Neuronal stem cell (in vitro differentiated cells): ENCODE results near the gene PRDM1.

Source experiments
- DNase-seq: peaks from one replicate; pipeline ENCODE4 v3.0.0-alpha.2; 2013; ENCODE audit warnings: low spot score
- H2AFZ ChIP-seq: one replicate; pipeline ENCODE4 v1.6.1; 2013; ENCODE audit warnings: mild to moderate bottlenecking, low read length, inconsistent platforms
- H2AK5ac ChIP-seq: 2 replicates; pipeline ENCODE4 v1.6.1; 2013; ENCODE audit warnings: low read depth, mild to moderate bottlenecking, inconsistent platforms, low read length, moderate library complexity, mixed read lengths
- H2BK120ac ChIP-seq: 2 replicates; pipeline ENCODE4 v1.6.1; 2013; ENCODE audit warnings: low read depth, mild to moderate bottlenecking, inconsistent platforms, low read length, moderate library complexity, mixed read lengths
- H2BK12ac ChIP-seq: one replicate; pipeline ENCODE4 v1.6.1; 2013; ENCODE audit warnings: low read length, inconsistent platforms
- H2BK15ac ChIP-seq: 2 replicates; pipeline ENCODE4 v1.6.1; 2013; ENCODE audit warnings: mild to moderate bottlenecking, low read length, inconsistent platforms, mixed read lengths
- H2BK5ac ChIP-seq: one replicate; pipeline ENCODE4 v1.6.1; 2013; ENCODE audit warnings: inconsistent platforms, mild to moderate bottlenecking, low read length, moderate library complexity
- H3K14ac ChIP-seq: one replicate; pipeline ENCODE4 v1.6.1; 2013; ENCODE audit warnings: low read length, inconsistent platforms
- H3K18ac ChIP-seq: 2 replicates; pipeline ENCODE4 v1.6.1; 2013; ENCODE audit warnings: low read length, inconsistent platforms
- H3K23ac ChIP-seq: 2 replicates; pipeline ENCODE4 v1.6.1; 2013; ENCODE audit warnings: low read depth, mild to moderate bottlenecking, mixed read lengths, low read length, inconsistent platforms; ENCODE audit not compliant: poor library complexity
- H3K27ac ChIP-seq: replicated peaks from 3 replicates; pipeline ENCODE4 v1.5.1; 2013; ENCODE audit warnings: low read length, inconsistent platforms
- H3K27me3 ChIP-seq, 3 experiments: 2 replicates each; pipeline ENCODE4 v1.6.1; 2013; ENCODE audit warnings: low read length in 3 of 3, mild to moderate bottlenecking in 2 of 3, inconsistent platforms in 1 of 3, low read depth in 1 of 3, mixed read lengths in 1 of 3, moderate library complexity in 1 of 3; ENCODE audit not compliant: control insufficient read depth in 3 of 3, insufficient read depth in 3 of 3
- H3K36me3 ChIP-seq, 2 donors: replicated peaks in 1 of 2; 2 replicates each; pipeline ENCODE4 v1.6.1; 2013; ENCODE audit warnings: low read length in 2 of 2; ENCODE audit not compliant: control insufficient read depth in 2 of 2, insufficient read depth in 2 of 2
- H3K4ac ChIP-seq: 2 replicates; pipeline ENCODE4 v1.6.1; 2013; ENCODE audit warnings: inconsistent platforms, mild to moderate bottlenecking, low read length, moderate library complexity
- H3K4me1 ChIP-seq, 2 donors: 1 replicate in 1 of 2; 2 replicates in 1 of 2; pipeline ENCODE4 v1.6.1; 2013; ENCODE audit warnings: low read length in 2 of 2, low read depth in 1 of 2; ENCODE audit not compliant: control insufficient read depth in 2 of 2, insufficient read depth in 1 of 2
- H3K4me2 ChIP-seq: one replicate; pipeline ENCODE4 v1.6.1; 2013; ENCODE audit warnings: mild to moderate bottlenecking, low read length, inconsistent platforms; ENCODE audit not compliant: insufficient read depth, poor library complexity, severe bottlenecking
- H3K4me3 ChIP-seq, 2 donors: 2 replicates each; pipeline ENCODE4 v1.5.1; 2013; ENCODE audit warnings: low read length in 2 of 2, mild to moderate bottlenecking in 2 of 2, inconsistent platforms in 1 of 2, moderate library complexity in 1 of 2
- H3K79me1 ChIP-seq: one replicate; pipeline ENCODE4 v1.6.1; 2013; ENCODE audit warnings: low read depth, mild to moderate bottlenecking, inconsistent platforms, low read length, moderate library complexity
- H3K9ac ChIP-seq: one replicate; pipeline ENCODE4 v1.6.1; 2013; ENCODE audit warnings: mild to moderate bottlenecking, low read depth, low read length, inconsistent platforms; ENCODE audit not compliant: poor library complexity
- H3K9me3 ChIP-seq, 2 donors: replicated peaks in 1 of 2; 2 replicates each; pipeline versions ENCODE3 to v1.6.1; 2013; ENCODE audit warnings: low read length in 2 of 2, mild to moderate bottlenecking in 2 of 2, inconsistent platforms in 1 of 2, low read depth in 1 of 2, mixed read lengths in 1 of 2, moderate library complexity in 1 of 2; ENCODE audit not compliant: control insufficient read depth in 2 of 2, insufficient read depth in 1 of 2
- H4K8ac ChIP-seq: one replicate; pipeline ENCODE4 v1.6.1; 2013; ENCODE audit warnings: low read depth, mild to moderate bottlenecking, inconsistent platforms, low read length, moderate library complexity
- H4K91ac ChIP-seq: one replicate; pipeline ENCODE4 v1.6.1; 2013; ENCODE audit warnings: low read length, low read depth, mild to moderate bottlenecking, inconsistent platforms; ENCODE audit not compliant: poor library complexity
- WGBS, 2 donors: extraction: QIAGEN DNeasy Blood & Tissue Kit; methylation state at CpG; one replicate each; pipeline ENCODE4 v1.1.7; 2013; ENCODE audit warnings: missing lambda C conversion rate in 2 of 2, mixed read lengths in 1 of 2; ENCODE audit not compliant: insufficient read length in 2 of 2, insufficient replicate concordance in 1 of 2; ENCODE audit errors: extremely low coverage in 2 of 2; 5-methylcytosine and 5-hydroxymethylcytosine counted together

PRDM1 gene

DNA sequence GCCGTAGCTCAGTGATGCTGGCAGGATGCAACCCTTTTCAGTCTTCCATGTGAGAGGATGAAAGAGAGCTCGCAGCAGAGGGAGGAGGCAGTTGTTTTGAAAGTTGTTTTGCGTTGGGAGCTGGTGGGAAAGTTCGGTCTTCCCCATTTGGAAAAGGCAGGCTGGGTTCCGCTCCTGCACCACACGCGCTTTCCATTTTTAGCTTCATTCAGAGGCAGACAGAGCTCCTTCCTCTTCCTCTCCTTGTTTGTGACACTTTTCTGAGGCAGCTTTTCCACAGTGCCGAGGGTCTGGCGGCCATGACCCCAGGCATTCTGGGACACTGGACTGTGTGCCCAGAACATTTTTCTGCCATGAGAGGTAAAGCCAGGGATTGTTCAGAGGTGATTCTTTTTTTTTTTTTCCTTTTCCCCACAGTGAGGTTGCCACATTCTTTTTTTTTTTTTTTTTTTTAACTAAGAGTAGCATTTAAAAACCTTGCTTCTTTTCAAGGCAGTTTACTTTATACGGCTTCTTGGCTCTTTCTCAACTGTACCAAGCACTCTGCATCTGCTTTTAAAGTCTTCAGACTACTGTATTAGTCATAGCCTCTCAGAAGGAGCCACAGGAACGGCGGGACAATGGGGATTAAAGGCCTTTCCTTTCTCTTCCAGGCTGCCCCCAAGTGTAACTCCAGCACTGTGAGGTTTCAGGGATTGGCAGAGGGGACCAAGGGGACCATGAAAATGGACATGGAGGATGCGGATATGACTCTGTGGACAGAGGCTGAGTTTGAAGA, 1.6 kb downstream of the PRDM1 start:
- Histone ChIP-seq H4K91ac (no peak overlapping the region), H3K9me3 (no peaks in the 10 kb centered on the region), H2BK120ac (no peak overlapping the region), H3K18ac (peak overlapping the region; percentile 85), H3K79me1 (no peaks in the 10 kb centered on the region), H3K4me2 (no peak overlapping the region), H3K9ac (no peak overlapping the region), H3K27me3 (peaks cover 0 to 72% (median 0%) of the 10 kb centered on the region in 3 experiments), H2AFZ (peak overlapping the region; percentile 67), H2BK15ac (no peak overlapping the region), H2BK5ac (no peak overlapping the region), H2BK12ac (no peak overlapping the region), H3K14ac (no peak overlapping the region), H3K4me3 (no peak overlapping the region), H3K4me1 (peaks cover 9 to 13% of the 10 kb centered on the region in 2 donors), H2AK5ac (no peak overlapping the region), H3K4ac (no peak overlapping the region), H3K36me3 (no peaks in the 10 kb centered on the region), H4K8ac (no peak overlapping the region), H3K27ac (no peak overlapping the region), H3K23ac (peak overlapping the region; percentile 21)
- no CpG with 5 or more reads among the region's 13 CpGs for WGBS, 2 donors
- no peak for DNase-seq

DNA sequence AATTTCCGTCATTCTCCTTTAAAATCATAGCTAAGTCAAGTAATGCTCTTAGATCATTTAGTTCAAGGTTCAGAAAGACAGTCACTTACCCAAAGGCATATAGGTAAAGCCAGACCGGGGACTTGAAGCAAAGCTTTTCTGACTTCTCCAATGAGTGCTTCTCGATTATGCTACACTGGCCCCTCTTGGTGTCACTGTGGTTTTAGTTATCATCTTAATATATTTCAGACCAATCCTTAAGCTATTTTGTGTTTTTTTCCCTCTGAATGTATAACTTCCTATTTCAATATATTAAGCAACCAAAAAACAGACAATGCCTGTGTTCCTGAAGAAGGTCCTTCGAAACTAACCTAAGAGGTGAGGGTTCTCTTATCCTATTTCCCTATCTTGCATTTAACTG, 3.9 kb downstream of the PRDM1 start:
- Histone ChIP-seq H2AK5ac (no peak overlapping the region), H2AFZ (no peak overlapping the region), H3K4me1 (peaks cover 8 to 9% of the 10 kb centered on the region in 2 donors), H3K9ac (no peak overlapping the region), H3K27ac (no peak overlapping the region), H3K23ac (no peak overlapping the region), H3K4me3 (no peak overlapping the region), H2BK120ac (no peak overlapping the region), H3K36me3 (no peaks in the 10 kb centered on the region), H3K18ac (no peak overlapping the region), H3K79me1 (no peaks in the 10 kb centered on the region), H3K4ac (no peak overlapping the region), H2BK15ac (no peak overlapping the region), H3K4me2 (no peak overlapping the region), H2BK5ac (no peak overlapping the region), H4K91ac (no peak overlapping the region), H3K14ac (no peak overlapping the region), H3K27me3 (peaks cover 0 to 54% (median 0%) of the 10 kb centered on the region in 3 experiments), H2BK12ac (no peak overlapping the region), H4K8ac (no peak overlapping the region), H3K9me3 (no peaks in the 10 kb centered on the region)
- DNase-seq = no peak
- WGBS, 2 donors = no CpG with 5 or more reads among the region's 4 CpGs

DNA sequence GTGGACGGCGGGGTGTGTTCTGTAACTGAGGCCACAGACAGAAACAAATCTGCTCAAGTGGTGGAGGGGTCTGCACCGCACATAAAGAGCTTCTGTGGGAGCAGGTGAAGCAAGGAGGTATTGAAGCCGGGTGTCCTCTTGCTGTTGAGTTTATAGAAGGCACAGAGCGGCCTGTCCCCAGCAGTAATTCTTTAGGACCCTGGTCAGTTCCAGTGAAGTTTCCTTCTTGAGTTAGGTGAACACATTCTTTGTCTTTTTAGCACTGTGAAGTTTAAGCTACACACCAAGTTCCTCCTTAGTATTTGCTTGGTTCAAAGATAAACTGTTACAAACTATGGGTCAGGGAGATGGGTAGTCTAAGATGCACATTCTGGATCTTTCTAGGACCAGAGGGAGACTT, 6.1 kb downstream of the PRDM1 start:
- WGBS, 2 donors = no CpG with 5 or more reads among the region's 5 CpGs
- Histone ChIP-seq H2AFZ (no peak overlapping the region), H3K18ac (no peak overlapping the region), H3K4me3 (no peak overlapping the region), H2AK5ac (no peak overlapping the region), H2BK5ac (no peak overlapping the region), H4K8ac (no peak overlapping the region), H3K14ac (no peak overlapping the region), H3K27me3 (peaks cover 0 to 31% (median 0%) of the 10 kb centered on the region in 3 experiments), H3K36me3 (no peaks in the 10 kb centered on the region), H4K91ac (no peak overlapping the region), H2BK15ac (no peak overlapping the region), H3K79me1 (no peaks in the 10 kb centered on the region), H2BK12ac (no peak overlapping the region), H3K27ac (no peak overlapping the region), H3K9me3 (no peaks in the 10 kb centered on the region), H3K4ac (no peak overlapping the region), H3K4me1 (peaks cover 5 to 7% of the 10 kb centered on the region in 2 donors), H2BK120ac (no peak overlapping the region), H3K9ac (no peak overlapping the region), H3K4me2 (no peak overlapping the region), H3K23ac (no peak overlapping the region)
- no peak for DNase-seq

DNA sequence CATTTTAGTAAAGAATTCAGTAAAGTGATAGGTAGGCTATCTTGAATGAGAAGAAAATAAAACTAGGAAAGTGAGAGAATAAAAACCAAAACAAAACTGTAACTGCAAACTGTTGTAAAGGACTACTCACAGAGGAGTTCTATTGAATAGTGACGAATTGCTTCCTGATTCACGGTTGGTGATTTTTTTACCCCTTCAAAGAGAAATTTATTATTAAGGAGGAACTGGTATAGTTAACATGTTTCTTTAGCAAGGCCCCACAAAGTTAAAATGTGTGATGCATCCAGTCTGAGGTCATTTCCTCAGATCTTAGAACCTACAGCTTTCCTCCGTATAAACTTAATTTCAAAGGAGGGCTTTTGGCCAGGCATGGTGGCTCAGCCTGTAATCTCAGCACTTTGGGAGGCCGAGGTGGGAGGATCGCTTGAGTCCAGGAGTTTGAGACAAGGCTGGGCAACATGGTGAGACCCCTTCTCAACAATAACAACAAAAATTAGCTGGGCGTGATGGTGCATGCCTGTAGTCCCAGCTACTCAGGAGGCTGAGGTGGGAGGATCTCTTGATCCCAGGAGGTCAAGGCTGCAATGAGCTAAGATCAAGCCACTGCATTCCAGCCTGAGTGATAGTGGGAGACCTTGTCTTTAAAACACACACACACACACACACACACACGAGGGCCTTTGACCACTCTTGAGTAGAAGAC, 8.3 kb downstream of the PRDM1 start:
- H3K4me2 ChIP-seq = no peak overlapping the region
- H2AFZ ChIP-seq = no peak overlapping the region
- H3K4ac ChIP-seq = no peak overlapping the region
- H2BK15ac ChIP-seq = no peak overlapping the region
- no peak overlapping the region for H4K91ac ChIP-seq
- peaks cover 8 to 13% of the 10 kb centered on the region in 2 donors for H3K4me1 ChIP-seq
- H2BK12ac ChIP-seq = no peak overlapping the region
- no peak overlapping the region for H3K14ac ChIP-seq
- no peak overlapping the region for H3K18ac ChIP-seq
- H3K23ac ChIP-seq = no peak overlapping the region
- no peak for DNase-seq
- no peaks in the 10 kb centered on the region for H3K79me1 ChIP-seq
- no peak overlapping the region for H2BK5ac ChIP-seq
- no peaks in the 10 kb centered on the region for H3K9me3 ChIP-seq
- no peak overlapping the region for H3K4me3 ChIP-seq
- no peak overlapping the region for H2BK120ac ChIP-seq
- H2AK5ac ChIP-seq = no peak overlapping the region
- H4K8ac ChIP-seq = no peak overlapping the region
- no peaks in the 10 kb centered on the region for H3K36me3 ChIP-seq
- H3K9ac ChIP-seq = no peak overlapping the region
- no peak overlapping the region for H3K27ac ChIP-seq
- WGBS, 2 donors = no CpG with 5 or more reads among the region's 7 CpGs
- H3K27me3 ChIP-seq = peaks cover 0 to 11% (median 2%) of the 10 kb centered on the region in 3 experiments
